Peyer's patch (tissue), 4 donors: Measurements from ENCODE around the gene SURF2. TPM values are rescaled to one million over a fixed set of nuclear protein-coding genes. Genes with fewer than 3 reads are reported as not detected.
"Not testable (repeated sequence)": the region's sequence is repeated elsewhere in the genome, so short reads cannot be mapped to it uniquely, and the experiment has no call there.

ENCODE experiments used
- DNase-seq, 3 donors: peaks; one replicate each; pipeline ENCODE4 v3.0.0-alpha.2; 2017 to 2019
- H3K27ac ChIP-seq, 4 donors: fragments of 200-600 bp; sonication (generic); one replicate each; pipeline ENCODE4 v1.5.1; 2016 to 2019
- H3K27me3 ChIP-seq, 2 donors: fragments of 200-600 bp; sonication (generic); one replicate each; pipeline ENCODE4 v1.5.1; 2019
- H3K36me3 ChIP-seq, 3 donors: fragments of 200-600 bp; sonication (generic); one replicate each; pipeline ENCODE4 v1.5.1; 2016 to 2019
- H3K4me1 ChIP-seq, 4 donors: fragments of 200-600 bp; sonication (generic); one replicate each; pipeline ENCODE4 v1.5.1; 2016 to 2019
- H3K4me3 ChIP-seq, 4 donors: fragments of 200-600 bp; sonication (generic); 1 replicate in 3 of 4; 2 replicates in 1 of 4; pipeline ENCODE4 v1.5.1; 2016 to 2019; ENCODE audit warnings: mild to moderate bottlenecking in 1 of 4
- H3K9me3 ChIP-seq, 4 donors: fragments of 200-600 bp; sonication (generic); one replicate each; pipeline ENCODE4 v1.5.1; 2016 to 2019; ENCODE audit warnings: mild to moderate bottlenecking in 1 of 4
- CTCF ChIP-seq, 6 experiments: fragments of 450-650 bp in 4 of 6; fragments of 200-600 bp in 2 of 6; sonication (generic) in 1 of 6; IDR thresholded peaks; one replicate each; pipeline ENCODE4 v1.5.1; 2017 to 2019; ENCODE audit warnings: antibody characterized with exemption in 6 of 6, mild to moderate bottlenecking in 3 of 6, moderate library complexity in 1 of 6
- POLR2A ChIP-seq, 2 donors: fragments of 450-650 bp; IDR thresholded peaks; one replicate each; pipeline ENCODE4 v1.5.1; 2017; ENCODE audit warnings: antibody characterized with exemption in 2 of 2, mild to moderate bottlenecking in 2 of 2, moderate library complexity in 2 of 2
- total RNA-seq, 4 donors: library from RNA; depleted of rRNA; stranded (reverse); fragments of >200 nt; gene quantifications; one replicate each; pipeline ENCODE4 v1.1.0, GENCODE V29; 2016

Gene SURF2
- total RNA-seq, 4 donors from 2014 or later, result 5.4 to 18.9 (median 15.3) TPM

GRCh38 chr9:133390713-133391112, 34.4 kb downstream of the SURF2 start:
- DNase-seq, result no peak
- no peaks in the 10 kb centered on the region for H3K4me1 ChIP-seq
- H3K27me3 ChIP-seq, result no peaks in the 10 kb centered on the region
- TF ChIP-seq POLR2A (IDR thresholded peaks at IDR 0.05) (no peak), CTCF (IDR thresholded peaks at IDR 0.05) (no peak)
- no peak overlapping the region for H3K4me3 ChIP-seq
- H3K36me3 ChIP-seq, result no peaks in the 10 kb centered on the region
- no peak overlapping the region for H3K27ac ChIP-seq
- no peaks in the 10 kb centered on the region for H3K9me3 ChIP-seq

GRCh38 chr9:133391449-133391848, 35.1 kb downstream of the SURF2 start:
- not testable (repeated sequence) for H3K4me1 ChIP-seq, H3K9me3 ChIP-seq, DNase-seq, H3K27ac ChIP-seq, H3K4me3 ChIP-seq, H3K27me3 ChIP-seq, H3K36me3 ChIP-seq

- H3K27me3 ChIP-seq, H3K27ac ChIP-seq, H3K4me3 ChIP-seq, DNase-seq, H3K4me1 ChIP-seq, H3K36me3 ChIP-seq, H3K9me3 ChIP-seq: not testable (repeated sequence)
These were observed 36.0 kb downstream of the SURF2 start for GRCh38 chr9:133392308-133392707.

- H3K4me3 ChIP-seq, result no peak overlapping the region
- H3K9me3 ChIP-seq, result no peaks in the 10 kb centered on the region
- H3K27me3 ChIP-seq, result no peaks in the 10 kb centered on the region
- no peak for TF ChIP-seq CTCF (IDR thresholded peaks at IDR 0.05)
- no peak for TF ChIP-seq POLR2A (IDR thresholded peaks at IDR 0.05)
- no peaks in the 10 kb centered on the region for H3K36me3 ChIP-seq
- H3K27ac ChIP-seq, result no peak overlapping the region
- H3K4me1 ChIP-seq, result no peaks in the 10 kb centered on the region
- DNase-seq, result no peak
These were observed 37.0 kb downstream of the SURF2 start for GRCh38 chr9:133393399-133393798.

- Histone ChIP-seq H3K27ac (no peak overlapping the region), H3K4me3 (no peak overlapping the region), H3K4me1 (no peaks in the 10 kb centered on the region), H3K9me3 (no peaks in the 10 kb centered on the region), H3K36me3 (no peaks in the 10 kb centered on the region), H3K27me3 (no peaks in the 10 kb centered on the region)
- no peak for TF ChIP-seq CTCF (IDR thresholded peaks at IDR 0.05)
- TF ChIP-seq POLR2A (IDR thresholded peaks at IDR 0.05), result no peak
- no peak for DNase-seq
These were observed 38.4 kb downstream of the SURF2 start for GRCh38 chr9:133394687-133395271.

GRCh38 chr9:133396952-133397351, 40.6 kb downstream of the SURF2 start:
- no peaks in the 10 kb centered on the region for H3K4me1 ChIP-seq
- DNase-seq, result no peak
- peaks cover 0 to under 1% (median 0%) of the 10 kb centered on the region in 3 donors for H3K36me3 ChIP-seq
- no peaks in the 10 kb centered on the region for H3K27me3 ChIP-seq
- no peaks in the 10 kb centered on the region for H3K9me3 ChIP-seq
- TF ChIP-seq POLR2A (IDR thresholded peaks at IDR 0.05), result no peak
- peak in 1 of 6 experiments; percentile 16 for TF ChIP-seq CTCF (IDR thresholded peaks at IDR 0.05)
- no peak overlapping the region for H3K4me3 ChIP-seq
- no peak overlapping the region for H3K27ac ChIP-seq

GRCh38 chr9:133397370-133397769, 41.0 kb downstream of the SURF2 start:
- Histone ChIP-seq H3K27me3 (no peaks in the 10 kb centered on the region), H3K27ac (no peak overlapping the region), H3K4me1 (no peaks in the 10 kb centered on the region), H3K36me3 (peaks cover 0 to 4% (median 0%) of the 10 kb centered on the region in 3 donors), H3K4me3 (no peak overlapping the region), H3K9me3 (no peaks in the 10 kb centered on the region)
- DNase-seq, result no peak
- TF ChIP-seq CTCF (IDR thresholded peaks at IDR 0.05) (no peak), POLR2A (IDR thresholded peaks at IDR 0.05) (no peak)
